ENCODE results near the gene GLCE. TPM values are rescaled to one million over a fixed set of nuclear protein-coding genes. Genes with fewer than 3 reads are reported as not detected.

The GLCE gene
- total RNA-seq, 2 donors from 2014 or later, result 6.6 to 9.3 TPM

DNA sequence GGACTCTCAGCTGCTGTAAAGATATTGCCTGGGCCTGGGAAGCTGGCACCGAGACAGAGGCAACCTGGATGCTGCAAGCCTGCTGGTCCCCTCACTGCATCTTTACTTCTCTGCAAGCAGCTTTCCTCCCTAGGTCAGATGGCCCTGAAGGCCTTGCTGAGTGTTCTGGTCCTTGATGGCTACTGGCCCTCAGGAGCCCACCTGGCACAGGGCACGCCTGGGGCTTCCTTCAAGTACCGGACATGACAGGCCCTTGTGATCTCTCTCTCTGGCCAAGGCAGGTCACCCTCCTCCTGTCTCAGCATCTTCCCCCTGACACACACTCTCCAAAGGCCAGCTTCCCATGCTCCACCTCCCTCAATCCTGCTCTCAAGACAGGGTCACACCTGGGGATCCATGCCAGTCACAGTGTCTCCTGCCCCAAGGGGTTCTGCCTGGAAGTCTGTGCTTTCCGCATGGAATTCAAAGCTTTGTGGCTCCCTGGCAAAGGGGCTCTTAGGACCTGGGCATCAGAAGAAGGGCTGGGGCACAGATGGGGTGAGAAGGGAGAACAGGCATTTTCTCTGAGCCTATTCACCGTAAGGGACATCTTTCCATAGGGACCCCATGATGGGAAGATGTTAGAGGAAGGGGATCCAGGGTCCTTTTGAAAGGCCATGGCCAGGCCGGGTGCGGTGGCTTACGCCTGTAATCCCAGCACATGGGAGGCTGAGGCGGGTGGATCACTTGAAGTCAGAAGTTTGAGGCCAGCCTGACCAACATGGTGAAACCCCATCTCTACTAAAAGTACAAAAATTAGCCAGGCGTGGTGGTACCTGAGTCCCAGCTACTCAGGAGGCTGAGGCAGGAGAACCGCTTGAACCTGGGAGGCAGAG lies 133.5 kb downstream of the GLCE start:
- Histone ChIP-seq H3K4me1 (peaks cover 21% of the 10 kb centered on the region), H3K4me3 (no peak overlapping the region), H3K27me3 (no peaks in the 10 kb centered on the region), H3K9me3 (no peaks in the 10 kb centered on the region), H3K27ac (no peak overlapping the region), H3K36me3 (replicated peaks in 1 of 2; ENCODE audit: insufficient read depth in 1 of 2, low read depth in 2 of 2) (no peaks in the 10 kb centered on the region)
- 90 to 96% methylated on average over 11 of the region's 11 CpGs for WGBS, 2 donors
- DNase-seq, result no peak
- intact Hi-C loops (cut with DNase I), result no loop called here
- TF ChIP-seq POLR2A (IDR thresholded peaks at IDR 0.05), result no peak
- TF ChIP-seq, protein P1, sequence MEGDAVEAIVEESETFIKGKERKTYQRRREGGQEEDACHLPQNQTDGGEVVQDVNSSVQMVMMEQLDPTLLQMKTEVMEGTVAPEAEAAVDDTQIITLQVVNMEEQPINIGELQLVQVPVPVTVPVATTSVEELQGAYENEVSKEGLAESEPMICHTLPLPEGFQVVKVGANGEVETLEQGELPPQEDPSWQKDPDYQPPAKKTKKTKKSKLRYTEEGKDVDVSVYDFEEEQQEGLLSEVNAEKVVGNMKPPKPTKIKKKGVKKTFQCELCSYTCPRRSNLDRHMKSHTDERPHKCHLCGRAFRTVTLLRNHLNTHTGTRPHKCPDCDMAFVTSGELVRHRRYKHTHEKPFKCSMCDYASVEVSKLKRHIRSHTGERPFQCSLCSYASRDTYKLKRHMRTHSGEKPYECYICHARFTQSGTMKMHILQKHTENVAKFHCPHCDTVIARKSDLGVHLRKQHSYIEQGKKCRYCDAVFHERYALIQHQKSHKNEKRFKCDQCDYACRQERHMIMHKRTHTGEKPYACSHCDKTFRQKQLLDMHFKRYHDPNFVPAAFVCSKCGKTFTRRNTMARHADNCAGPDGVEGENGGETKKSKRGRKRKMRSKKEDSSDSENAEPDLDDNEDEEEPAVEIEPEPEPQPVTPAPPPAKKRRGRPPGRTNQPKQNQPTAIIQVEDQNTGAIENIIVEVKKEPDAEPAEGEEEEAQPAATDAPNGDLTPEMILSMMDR (IDR thresholded peaks at IDR 0.05), result no peak
- ATAC-seq, result no peak

DNA sequence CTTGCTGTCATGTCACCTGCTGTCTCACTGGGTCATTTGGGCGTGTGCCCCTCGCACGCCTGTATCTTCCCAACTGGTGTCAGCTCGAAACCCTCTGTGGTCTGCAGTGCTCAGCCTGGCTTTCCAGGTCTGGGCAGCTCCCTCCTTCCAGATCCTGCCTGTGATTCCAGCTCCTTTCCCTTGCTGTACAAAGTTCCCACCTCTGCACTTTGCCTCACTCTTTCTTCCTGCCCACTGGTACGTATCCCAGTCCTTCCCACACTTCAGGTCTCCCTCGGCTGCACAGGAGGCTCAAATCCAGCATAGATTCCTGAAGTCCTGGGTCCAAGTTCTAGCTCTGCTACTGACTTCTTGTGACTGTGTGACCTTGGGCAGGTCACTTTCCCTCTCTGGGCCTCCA lies 136.2 kb downstream of the GLCE start:
- 80 to 87% methylated on average over 6 of the region's 6 CpGs for WGBS, 2 donors
- Histone ChIP-seq H3K4me1 (peaks cover 33% of the 10 kb centered on the region), H3K36me3 (replicated peaks in 1 of 2; ENCODE audit: insufficient read depth in 1 of 2, low read depth in 2 of 2) (no peaks in the 10 kb centered on the region), H3K27me3 (no peaks in the 10 kb centered on the region), H3K27ac (no peak overlapping the region), H3K9me3 (no peaks in the 10 kb centered on the region), H3K4me3 (no peak overlapping the region)
- DNase-seq (no peak), ATAC-seq (no peak)
- intact Hi-C loops (cut with DNase I), result no loop called here
- TF ChIP-seq, protein P1 (IDR thresholded peaks at IDR 0.05), result no peak
- no peak for TF ChIP-seq POLR2A (IDR thresholded peaks at IDR 0.05)

DNA sequence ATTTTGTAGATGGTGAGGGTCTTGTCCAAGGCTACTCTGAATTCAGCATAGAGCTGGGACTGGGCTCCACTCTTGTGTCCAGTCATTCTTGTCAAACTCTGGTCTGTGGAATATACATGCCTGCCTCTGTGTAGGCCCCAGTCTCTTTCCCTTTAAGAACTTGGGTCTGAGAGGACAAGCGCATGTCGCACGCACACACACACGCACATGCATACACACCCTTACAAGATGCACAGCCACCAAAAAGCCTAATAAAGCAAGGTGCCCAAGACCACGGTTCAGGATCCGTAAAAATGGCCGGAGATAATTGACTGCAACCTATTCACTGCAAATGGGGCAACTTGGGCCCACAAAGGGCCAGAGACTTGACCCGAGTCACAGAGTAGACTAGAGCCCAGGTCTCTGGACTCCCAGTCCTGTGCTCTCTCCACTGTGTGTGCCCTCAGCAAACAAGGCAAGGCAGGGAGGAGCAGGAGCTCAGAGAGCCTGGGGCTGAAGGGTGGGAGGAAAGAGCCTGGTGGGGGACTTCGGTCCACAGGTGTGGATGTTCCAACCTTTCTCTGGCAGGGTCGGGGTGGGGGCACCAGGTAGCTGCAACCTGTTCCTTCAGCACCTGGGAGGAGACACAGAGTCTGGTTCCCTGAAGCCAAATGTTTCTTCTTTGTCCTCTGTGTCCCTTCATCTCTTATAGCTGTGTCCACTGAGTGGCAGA lies 137.4 kb downstream of the GLCE start:
- DNase-seq (no peak), ATAC-seq (no peak)
- intact Hi-C loops (cut with DNase I), result no loop called here
- H3K4me3 ChIP-seq, result no peak overlapping the region
- TF ChIP-seq POLR2A (IDR thresholded peaks at IDR 0.05), result no peak
- TF ChIP-seq, protein P1 (IDR thresholded peaks at IDR 0.05), result no peak
- H3K27me3 ChIP-seq, result no peaks in the 10 kb centered on the region
- peaks cover 35% of the 10 kb centered on the region for H3K4me1 ChIP-seq
- no peaks in the 10 kb centered on the region for H3K36me3 ChIP-seq (replicated peaks in 1 of 2; ENCODE audit: insufficient read depth in 1 of 2, low read depth in 2 of 2)
- WGBS, 2 donors, result 75 to 94% methylated on average over 9 to 10 of the region's 10 CpGs
- H3K9me3 ChIP-seq, result no peaks in the 10 kb centered on the region
- H3K27ac ChIP-seq, result peak overlapping the region in 3 of 4 donors; percentile 65 to 82 (median 72)

DNA sequence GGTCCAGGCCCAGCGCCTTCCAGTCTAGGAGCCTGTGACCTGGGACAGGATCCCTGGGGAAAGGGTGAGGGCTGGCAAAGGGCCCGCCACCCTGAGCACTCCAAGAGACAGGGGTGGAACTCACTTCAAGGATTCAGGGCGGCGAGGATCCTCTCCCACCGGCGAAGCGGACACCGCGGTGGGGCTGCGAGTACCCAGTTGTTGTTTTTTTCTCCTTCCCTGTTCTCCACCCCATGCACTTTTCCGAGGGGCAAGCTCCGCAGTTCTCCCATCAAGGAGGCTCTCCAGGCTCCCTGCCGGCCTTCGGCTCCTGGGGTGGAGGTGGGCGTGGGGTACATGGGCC lies 137.9 kb downstream of the GLCE start:
- peak in 1 of 4 donors; percentile 38 for DNase-seq
- intact Hi-C loops (cut with DNase I), result no loop called here
- Histone ChIP-seq H3K27me3 (no peaks in the 10 kb centered on the region), H3K4me3 (no peak overlapping the region), H3K36me3 (replicated peaks in 1 of 2; ENCODE audit: insufficient read depth in 1 of 2, low read depth in 2 of 2) (no peaks in the 10 kb centered on the region), H3K27ac (peak overlapping the region in 3 of 4 donors; percentile 65 to 82 (median 72)), H3K9me3 (no peaks in the 10 kb centered on the region), H3K4me1 (peaks cover 36% of the 10 kb centered on the region)
- TF ChIP-seq POLR2A (IDR thresholded peaks at IDR 0.05), result no peak
- TF ChIP-seq, protein P1 (IDR thresholded peaks at IDR 0.05), result no peak
- peak; percentile 6 for ATAC-seq
- WGBS, 2 donors, result 53 to 56% methylated on average over 15 of the region's 15 CpGs
